Naive thymus-derived CD4-positive, alpha-beta T cell (primary cell): ENCODE results near the gene ID1. TPM values are rescaled to one million over a fixed set of nuclear protein-coding genes. Genes with fewer than 3 reads are reported as not detected.

ENCODE experiments used
- ATAC-seq: fragments of 150-1000 bp; cut with Tn5 transposase; 2 replicates; pipeline ENCODE4 v1.10.0; 2021; ENCODE audit warnings: mild to moderate bottlenecking, moderate library complexity
- CTCF ChIA-PET: fragments of 350-600 bp; sonication (Branson Sonifier 250); formaldehyde crosslinking; loops from one replicate; lab custom pipeline; 2021; ENCODE audit warnings: antibody characterized with exemption; lab: Charles Lee
- POLR2A ChIA-PET: fragments of 350-600 bp; sonication (Branson Sonifier 250); formaldehyde crosslinking; loops from one replicate; lab custom pipeline; 2021; ENCODE audit warnings: antibody characterized with exemption, inconsistent platforms; lab: Charles Lee
- DNase-seq, 9 donors: peaks; one replicate each; pipeline versions ENCODE4 v3.0.0 to v3.0.0-alpha.2; 2020 to 2022; ENCODE audit warnings: mixed read lengths in 1 of 9
- H3K27ac ChIP-seq: one replicate; pipeline ENCODE4 v1.7.0; 2013; ENCODE audit warnings: mild to moderate bottlenecking, low read depth, low read length, moderate library complexity
- H3K27me3 ChIP-seq, 2 donors: one replicate each; pipeline ENCODE4 v1.7.0; 2013; ENCODE audit warnings: low read length in 2 of 2, mild to moderate bottlenecking in 2 of 2, moderate library complexity in 2 of 2; ENCODE audit not compliant: control insufficient read depth in 2 of 2, insufficient read depth in 2 of 2
- H3K36me3 ChIP-seq, 3 experiments: 1 replicate in 2 of 3; 2 replicates in 1 of 3; pipeline ENCODE4 v1.7.0; 2013; ENCODE audit warnings: low read length in 3 of 3, mild to moderate bottlenecking in 3 of 3, moderate library complexity in 1 of 3; ENCODE audit not compliant: insufficient read depth in 3 of 3, control insufficient read depth in 2 of 3
- H3K4me1 ChIP-seq, 2 donors: one replicate each; pipeline ENCODE4 v1.7.0; 2013; ENCODE audit warnings: low read length in 2 of 2, mild to moderate bottlenecking in 2 of 2, moderate library complexity in 1 of 2; ENCODE audit not compliant: control insufficient read depth in 2 of 2, insufficient read depth in 2 of 2
- H3K4me3 ChIP-seq: 2 replicates; pipeline ENCODE4 v1.7.0; 2013; ENCODE audit warnings: mild to moderate bottlenecking, low read length
- H3K9me3 ChIP-seq, 3 experiments: 1 replicate in 2 of 3; 2 replicates in 1 of 3; pipeline ENCODE4 v1.7.0; 2013; ENCODE audit warnings: low read length in 3 of 3; ENCODE audit not compliant: control insufficient read depth in 2 of 3
- H3K27ac Mint-ChIP-seq, 9 donors: one replicate each; pipeline ENCODE4 v1.8.0; 2020 to 2022; ENCODE audit warnings: mixed read lengths in 9 of 9, mild to moderate bottlenecking in 8 of 9, moderate library complexity in 5 of 9, inconsistent platforms in 2 of 9
- H3K27me3 Mint-ChIP-seq, 5 donors: one replicate each; pipeline ENCODE4 v1.8.0; 2021 to 2022; ENCODE audit warnings: mixed read lengths in 5 of 5, mild to moderate bottlenecking in 1 of 5
- H3K36me3 Mint-ChIP-seq, 5 donors: one replicate each; pipeline ENCODE4 v1.8.0; 2020 to 2022; ENCODE audit warnings: mixed read lengths in 5 of 5, mild to moderate bottlenecking in 3 of 5, inconsistent platforms in 1 of 5
- H3K4me1 Mint-ChIP-seq, 7 donors: one replicate each; pipeline ENCODE4 v1.8.0; 2020 to 2022; ENCODE audit warnings: mixed read lengths in 7 of 7, mild to moderate bottlenecking in 3 of 7, inconsistent platforms in 1 of 7
- H3K4me3 Mint-ChIP-seq, 10 donors: one replicate each; pipeline ENCODE4 v1.8.0; 2020 to 2022; ENCODE audit warnings: mild to moderate bottlenecking in 10 of 10, mixed read lengths in 10 of 10, moderate library complexity in 6 of 10, inconsistent platforms in 2 of 10
- H3K9me3 Mint-ChIP-seq, 11 donors: one replicate each; pipeline ENCODE4 v1.8.0; 2020 to 2022; ENCODE audit warnings: mixed read lengths in 11 of 11, mild to moderate bottlenecking in 4 of 11, inconsistent platforms in 1 of 11, moderate library complexity in 1 of 11
- intact Hi-C, 2 donors: fragments of 100-400 bp; cut with micrococcal nuclease; formaldehyde crosslinking; loops; one replicate each; pipeline ENCODE4 v1.15.1; 2023
- polyA plus RNA-seq, 2 donors: library from polyadenylated mRNA; unstranded; fragments of 300-500 nt; fragmentation: Illumina TruSeq; gene quantifications; one replicate each; pipeline ENCODE4 v1.2.3, GENCODE V29; 2021
- total RNA-seq, 6 experiments: library from RNA in 5 of 6; stranded (reverse) in 5 of 6; gene quantifications; 1 replicate in 5 of 6; 2 replicates in 1 of 6; pipeline ENCODE4 v1.2.3 and lab custom pipeline; 2021 to 2026

Gene ID1
- total and polyA plus RNA-seq, 7 experiments from 2014 or later: 0.41 to 16.9 (median 0.62) TPM; not detected in 2

DNA sequence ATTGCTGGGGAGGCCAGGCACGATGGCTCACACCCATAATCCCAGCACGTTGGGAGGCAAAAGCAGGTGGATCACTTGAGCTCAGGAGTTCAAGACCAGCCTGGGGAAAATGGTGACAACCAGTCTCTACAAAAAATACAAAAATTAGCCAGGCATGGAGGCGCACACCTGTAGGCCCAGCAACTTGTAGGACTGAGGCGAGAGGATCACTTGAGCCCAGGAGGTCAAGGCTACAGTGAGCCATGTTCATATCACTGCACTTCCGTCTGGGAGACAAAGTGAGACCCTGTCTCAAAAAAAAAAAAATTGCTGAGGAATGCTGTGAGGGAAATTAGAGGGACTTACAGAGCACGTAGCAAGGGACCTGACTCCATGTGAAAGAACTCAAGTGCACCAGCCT lies 40.8 kb upstream of the ID1 start:
- no peak overlapping the region for H3K27ac Mint-ChIP-seq
- Histone ChIP-seq H3K4me3 (no peak overlapping the region), H3K27ac (no peak overlapping the region), H3K36me3 (peaks cover 15 to 70% (median 15%) of the 10 kb centered on the region in 3 experiments), H3K9me3 (no peaks in the 10 kb centered on the region), H3K4me1 (peaks cover 4 to 6% of the 10 kb centered on the region in 2 donors), H3K27me3 (no peaks in the 10 kb centered on the region)
- H3K27me3 Mint-ChIP-seq: no peaks in the 10 kb centered on the region
- H3K4me1 Mint-ChIP-seq: peaks cover 6 to 18% (median 10%) of the 10 kb centered on the region in 7 donors
- H3K4me3 Mint-ChIP-seq: no peak overlapping the region
- CTCF ChIA-PET: interaction anchor here (1.2 to 25.3 kb wide), 2 partner anchors 43 to 51 kb away, joined by 3 to 568 read pairs; partner anchors contain the start of gene ID1
- POLR2A ChIA-PET: no interaction called here
- no peak for DNase-seq
- peaks cover 0 to 26% (median 10%) of the 10 kb centered on the region in 5 donors for H3K36me3 Mint-ChIP-seq
- H3K9me3 Mint-ChIP-seq: no peaks in the 10 kb centered on the region
- intact Hi-C loops: no loop called here
- no peak for ATAC-seq

- Mint-ChIP-seq H3K27ac (peak overlapping the region in 1 of 9 donors; percentile 24), H3K9me3 (no peaks in the 10 kb centered on the region), H3K4me3 (no peak overlapping the region), H3K27me3 (no peaks in the 10 kb centered on the region), H3K36me3 (peaks cover 0 to 26% (median 10%) of the 10 kb centered on the region in 5 donors), H3K4me1 (peaks cover 0 to 10% (median 3%) of the 10 kb centered on the region in 7 donors)
- DNase-seq: no peak
- no peak for ATAC-seq
- Histone ChIP-seq H3K27ac (no peak overlapping the region), H3K27me3 (no peaks in the 10 kb centered on the region), H3K4me3 (no peak overlapping the region), H3K36me3 (peaks cover 15 to 72% (median 15%) of the 10 kb centered on the region in 3 experiments), H3K9me3 (no peaks in the 10 kb centered on the region), H3K4me1 (peaks cover 0 to 4% of the 10 kb centered on the region in 2 donors)
- ChIA-PET POLR2A (interaction anchor here (0.6 to 1.7 kb wide), 2 partner anchors 25 to 46 kb away, joined by 4 to 5 read pairs; no protein-coding TSS in a partner anchor), CTCF (interaction anchor here (0.7 to 25.3 kb wide), 2 partner anchors 42 to 155 kb away, joined by 6 to 568 read pairs; partner anchors contain the start of gene ID1)
- intact Hi-C loops: no loop called here
These were observed 39.3 kb upstream of the ID1 start for GRCh38 chr20:31565699-31566318.

DNA sequence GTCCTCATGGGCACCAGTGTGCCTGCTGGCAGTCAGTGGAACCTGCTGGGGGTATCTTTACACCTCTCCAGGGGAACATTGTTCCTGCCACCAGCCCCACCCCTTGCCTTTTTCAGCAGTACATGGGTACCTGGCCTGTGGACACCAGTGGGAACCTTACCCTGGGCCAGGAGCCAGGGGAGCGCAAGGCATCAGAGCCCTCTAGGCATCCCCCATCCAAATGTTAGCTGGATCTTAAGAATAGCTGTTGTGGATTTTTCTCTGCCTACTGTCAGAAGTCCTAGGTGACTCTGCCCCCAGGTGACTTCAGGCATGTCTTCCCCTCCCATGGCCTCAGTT lies 38.8 kb upstream of the ID1 start:
- peaks cover 0 to 24% (median 10%) of the 10 kb centered on the region in 5 donors for H3K36me3 Mint-ChIP-seq

GRCh38 chr20:31566658-31567379 lies 38.3 kb upstream of the ID1 start:
- DNase-seq (no peak), ATAC-seq (no peak)
- no peaks in the 10 kb centered on the region for H3K27me3 ChIP-seq
- peaks cover 9 to 66% (median 15%) of the 10 kb centered on the region in 3 experiments for H3K36me3 ChIP-seq
- H3K9me3 Mint-ChIP-seq: no peaks in the 10 kb centered on the region
- peaks cover 0 to 10% (median 5%) of the 10 kb centered on the region in 7 donors for H3K4me1 Mint-ChIP-seq
- H3K4me1 ChIP-seq: peaks cover 0 to 4% of the 10 kb centered on the region in 2 donors
- H3K4me3 Mint-ChIP-seq: no peak overlapping the region
- H3K27me3 Mint-ChIP-seq: no peaks in the 10 kb centered on the region
- ChIA-PET CTCF (interaction anchor here (4.2 to 25.3 kb wide), 2 partner anchors 8 to 41 kb away, joined by 30 to 568 read pairs; partner anchors contain the start of gene ID1), POLR2A (interaction anchor here (2.1 kb wide), 1 partner anchor 45 kb away, joined by 12 read pairs; no protein-coding TSS in a partner anchor)
- peaks cover 0 to 18% (median 7%) of the 10 kb centered on the region in 5 donors for H3K36me3 Mint-ChIP-seq
- intact Hi-C loops: no loop called here
- H3K9me3 ChIP-seq: no peaks in the 10 kb centered on the region
- H3K27ac ChIP-seq: no peak overlapping the region
- peak overlapping the region in 4 of 9 donors; percentile 9 to 48 (median 28) for H3K27ac Mint-ChIP-seq
- H3K4me3 ChIP-seq: no peak overlapping the region

More for the DNA sequence above, 38.8 kb upstream of the ID1 start:
- no peaks in the 10 kb centered on the region for H3K9me3 Mint-ChIP-seq
- H3K27ac ChIP-seq: no peak overlapping the region
- peaks cover 0 to 4% of the 10 kb centered on the region in 2 donors for H3K4me1 ChIP-seq
- ChIA-PET CTCF (interaction anchor here (25.3 kb wide), 1 partner anchor 41 kb away, joined by 568 read pairs; the partner anchor contains the start of gene ID1), POLR2A (interaction anchor here (1.7 kb wide), 1 partner anchor 46 kb away, joined by 5 read pairs; no protein-coding TSS in a partner anchor)
- no peaks in the 10 kb centered on the region for H3K9me3 ChIP-seq
- no peaks in the 10 kb centered on the region for H3K27me3 ChIP-seq
- intact Hi-C loops: no loop called here
- ATAC-seq (no peak), DNase-seq (no peak)
- H3K27me3 Mint-ChIP-seq: no peaks in the 10 kb centered on the region
- no peak overlapping the region for H3K4me3 ChIP-seq
- H3K36me3 ChIP-seq: peaks cover 15 to 71% (median 15%) of the 10 kb centered on the region in 3 experiments
- peak overlapping the region in 2 of 9 donors; percentile 25 to 32 for H3K27ac Mint-ChIP-seq
- no peak overlapping the region for H3K4me3 Mint-ChIP-seq
- peaks cover 0 to 10% (median 3%) of the 10 kb centered on the region in 7 donors for H3K4me1 Mint-ChIP-seq

- H3K27ac ChIP-seq: no peak overlapping the region
- no peaks in the 10 kb centered on the region for H3K27me3 ChIP-seq
- peaks cover 4 to 6% of the 10 kb centered on the region in 2 donors for H3K4me1 ChIP-seq
- intact Hi-C loops: no loop called here
- Mint-ChIP-seq H3K27ac (peak overlapping the region in 2 of 9 donors; percentile 9 to 48), H3K27me3 (no peaks in the 10 kb centered on the region), H3K4me3 (no peak overlapping the region), H3K36me3 (peaks cover 0 to 16% (median 7%) of the 10 kb centered on the region in 5 donors), H3K4me1 (peaks cover 5 to 14% (median 10%) of the 10 kb centered on the region in 7 donors), H3K9me3 (no peaks in the 10 kb centered on the region)
- ChIA-PET POLR2A (interaction anchor here (2.1 kb wide), 1 partner anchor 45 kb away, joined by 12 read pairs; no protein-coding TSS in a partner anchor), CTCF (interaction anchor here (4.2 to 25.3 kb wide), 2 partner anchors 8 to 40 kb away, joined by 30 to 568 read pairs; partner anchors contain the start of gene ID1)
- H3K9me3 ChIP-seq: no peaks in the 10 kb centered on the region
- H3K4me3 ChIP-seq: no peak overlapping the region
- DNase-seq: no peak
- peaks cover 4 to 60% (median 11%) of the 10 kb centered on the region in 3 experiments for H3K36me3 ChIP-seq
- no peak for ATAC-seq
These were observed 37.7 kb upstream of the ID1 start for GRCh38 chr20:31567380-31567720.

DNA sequence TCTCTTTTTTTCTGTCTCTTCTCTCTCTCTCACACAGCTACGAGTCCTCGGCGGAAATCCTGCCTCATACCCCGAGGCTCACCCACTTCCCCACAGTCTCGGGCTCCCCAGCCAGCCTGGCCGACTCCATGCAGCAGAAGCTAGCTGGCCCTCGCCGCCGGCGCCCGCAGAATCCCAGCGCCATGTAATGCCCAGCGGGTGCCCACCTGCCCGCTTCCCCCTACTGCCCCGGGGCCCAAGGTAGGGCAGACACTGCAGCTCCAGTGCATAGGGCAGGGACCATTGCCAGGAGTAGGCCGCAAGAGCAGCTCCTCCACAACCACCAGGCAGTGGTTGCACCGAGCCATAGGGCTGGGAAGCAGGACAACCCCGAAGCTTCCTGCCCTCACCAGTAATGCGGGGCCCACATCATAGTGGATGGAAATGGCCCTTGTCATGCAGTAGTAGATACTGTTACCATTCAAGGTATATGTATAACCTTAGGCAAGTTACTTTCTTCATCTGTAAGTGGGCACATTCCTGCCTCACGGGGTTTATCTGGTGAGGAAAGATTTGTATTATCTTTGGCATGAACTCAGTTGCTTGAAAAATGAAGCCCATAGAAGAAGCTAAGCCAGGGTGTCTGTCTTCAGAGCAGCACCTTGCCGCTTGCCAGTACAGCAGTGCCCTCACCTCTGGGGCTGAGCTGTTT lies 36.9 kb upstream of the ID1 start:
- peaks cover 0 to 10% (median 6%) of the 10 kb centered on the region in 5 donors for H3K36me3 Mint-ChIP-seq

More for the DNA sequence above, 36.9 kb upstream of the ID1 start:
- Histone ChIP-seq H3K4me3 (no peak overlapping the region), H3K36me3 (peaks cover 2 to 53% (median 7%) of the 10 kb centered on the region in 3 experiments), H3K27ac (no peak overlapping the region), H3K9me3 (no peaks in the 10 kb centered on the region), H3K27me3 (no peaks in the 10 kb centered on the region), H3K4me1 (peaks cover 9% of the 10 kb centered on the region in 2 donors)
- Mint-ChIP-seq H3K27ac (peak overlapping the region in 5 of 9 donors; percentile 5 to 71 (median 8)), H3K4me3 (peak overlapping the region in 3 of 10 donors; percentile 10 to 37 (median 35)), H3K27me3 (no peaks in the 10 kb centered on the region), H3K4me1 (peaks cover 9 to 19% (median 13%) of the 10 kb centered on the region in 7 donors), H3K9me3 (no peaks in the 10 kb centered on the region)
- no peak for ATAC-seq
- POLR2A ChIA-PET: interaction anchor here (0.7 to 2.1 kb wide), 5 partner anchors 8 to 54 kb away, joined by 3 to 12 read pairs (median 3); partner anchors contain the start of gene HM13
- intact Hi-C loops: no loop called here
- CTCF ChIA-PET: interaction anchor here (0.5 to 25.3 kb wide), 7 partner anchors 9 to 179 kb away, joined by 3 to 568 read pairs (median 4); partner anchors contain the start of genes HM13 and ID1
- DNase-seq: no peak
